ENCODE data around the gene OR2AJ1.
"Not testable (repeated sequence)": the region's sequence is repeated elsewhere in the genome, so short reads cannot be mapped to it uniquely, and the experiment has no call there.

OR2AJ1 gene

GRCh38 chr1:247933989-247934388 is 9.3 kb downstream of the OR2AJ1 start:
- no peak overlapping the region for H3K4me3 ChIP-seq (ENCODE audit: low read depth, low read length)
- TF ChIP-seq CTCF (IDR thresholded peaks at IDR 0.05; ENCODE audit: low read depth, low read length): no peak

- TF ChIP-seq CTCF (IDR thresholded peaks at IDR 0.05; ENCODE audit: low read depth, low read length): no peak
- no peak overlapping the region for H3K4me3 ChIP-seq (ENCODE audit: low read depth, low read length)
Observed at GRCh38 chr1:247935781-247936180, 11.1 kb downstream of the OR2AJ1 start.

GRCh38 chr1:247936415-247936814 is 11.7 kb downstream of the OR2AJ1 start:
- TF ChIP-seq CTCF (IDR thresholded peaks at IDR 0.05; ENCODE audit: low read depth, low read length): no peak

GRCh38 chr1:247936965-247937734 is 12.5 kb downstream of the OR2AJ1 start:
- 0 out of 2 replicates have a peak, but pooled peaks have one; percentile 10 for TF ChIP-seq CTCF (IDR thresholded peaks at IDR 0.05; ENCODE audit: low read depth, low read length)
- not testable (repeated sequence) for H3K4me3 ChIP-seq (ENCODE audit: low read depth, low read length)

More at GRCh38 chr1:247936415-247936814, 11.7 kb downstream of the OR2AJ1 start:
- no peak overlapping the region for H3K4me3 ChIP-seq (ENCODE audit: low read depth, low read length)

- no peak for TF ChIP-seq CTCF (IDR thresholded peaks at IDR 0.05; ENCODE audit: low read depth, low read length)
- H3K4me3 ChIP-seq (ENCODE audit: low read depth, low read length): no peak overlapping the region
Observed at GRCh38 chr1:247942624-247943023, 17.9 kb downstream of the OR2AJ1 start.

GRCh38 chr1:247948558-247948957 is 23.9 kb downstream of the OR2AJ1 start, which contains the start of gene OR2L8:
OR2L8 (plus strand) TSS chr1:247948858; CDS start chr1:247948858, 0 bp downstream.
- H3K4me3 ChIP-seq (ENCODE audit: low read depth, low read length): no peak within 1 kb of the TSS
- TF ChIP-seq CTCF (IDR thresholded peaks at IDR 0.05; ENCODE audit: low read depth, low read length): no peak

- no peak overlapping the region for H3K4me3 ChIP-seq (ENCODE audit: low read depth, low read length)
- TF ChIP-seq CTCF (IDR thresholded peaks at IDR 0.05; ENCODE audit: low read depth, low read length): no peak
Observed at GRCh38 chr1:247953408-247953807, 28.7 kb downstream of the OR2AJ1 start.

Measured in WI38 (cell line).